H9 (cell line): ENCODE results near the gene ZMPSTE24. TPM values are rescaled to one million over a fixed set of nuclear protein-coding genes. Genes with fewer than 3 reads are reported as not detected.

Experiments used
- DNase-seq: peaks from one replicate; pipeline ENCODE4 v3.0.0-alpha.2; 2017
- H2AFZ ChIP-seq: one replicate; pipeline ENCODE4 v1.6.1; 2013; ENCODE audit warnings: mild to moderate bottlenecking, low read length, control low read depth, moderate library complexity
- H2AK5ac ChIP-seq: 2 replicates; pipeline ENCODE4 v1.6.1; 2013; ENCODE audit warnings: low read length, control low read depth, mixed read lengths; ENCODE audit not compliant: insufficient read length
- H2BK120ac ChIP-seq: one replicate; pipeline ENCODE4 v1.6.1; 2013; ENCODE audit warnings: low read depth, mild to moderate bottlenecking, low read length, control low read depth, inconsistent platforms; ENCODE audit not compliant: poor library complexity, severe bottlenecking
- H2BK12ac ChIP-seq: 2 replicates; pipeline ENCODE4 v1.6.1; 2013; ENCODE audit warnings: low read length, control low read depth, mixed read lengths, low read depth; ENCODE audit not compliant: insufficient read length
- H2BK15ac ChIP-seq: 2 replicates; pipeline ENCODE4 v1.6.1; 2013; ENCODE audit warnings: low read depth, low read length, control low read depth
- H2BK20ac ChIP-seq: one replicate; pipeline ENCODE4 v1.6.1; 2013; ENCODE audit warnings: low read depth, mild to moderate bottlenecking, low read length, control low read depth, inconsistent platforms; ENCODE audit not compliant: poor library complexity, severe bottlenecking
- H2BK5ac ChIP-seq: 2 replicates; pipeline ENCODE4 v1.6.1; 2013; ENCODE audit warnings: low read length, control low read depth, mixed read lengths; ENCODE audit not compliant: insufficient read length
- H3K14ac ChIP-seq: 2 replicates; pipeline ENCODE4 v1.6.1; 2013; ENCODE audit warnings: low read length, control low read depth; ENCODE audit not compliant: insufficient read depth
- H3K18ac ChIP-seq: 2 replicates; pipeline ENCODE4 v1.6.1; 2013; ENCODE audit warnings: low read depth, mild to moderate bottlenecking, mixed read lengths, low read length, control low read depth; ENCODE audit not compliant: insufficient read length
- H3K23ac ChIP-seq: 2 replicates; pipeline ENCODE4 v1.6.1; 2013; ENCODE audit warnings: low read length, control low read depth, mixed read lengths, low read depth; ENCODE audit not compliant: insufficient read length
- H3K23me2 ChIP-seq: 2 replicates; pipeline ENCODE4 v1.6.1; 2013; ENCODE audit warnings: low read depth, mild to moderate bottlenecking, mixed read lengths, low read length, control low read depth; ENCODE audit not compliant: insufficient read length, poor library complexity, severe bottlenecking
- H3K27ac ChIP-seq: 2 replicates; pipeline ENCODE4 v1.5.1; 2013; ENCODE audit warnings: low read length, control low read depth, mixed read lengths, low read depth; ENCODE audit not compliant: insufficient read length
- H3K27me3 ChIP-seq: 2 replicates; pipeline ENCODE4 v1.6.1; 2013; ENCODE audit warnings: low read length, control low read depth, inconsistent platforms; ENCODE audit not compliant: insufficient read depth
- H3K4ac ChIP-seq: 2 replicates; pipeline ENCODE4 v1.6.1; 2013; ENCODE audit warnings: low read depth, mild to moderate bottlenecking, control low read depth, inconsistent platforms, low read length, moderate library complexity
- H3K4me1 ChIP-seq: 2 replicates; pipeline ENCODE4 v1.6.1; 2013; ENCODE audit warnings: low read length, control low read depth, inconsistent platforms; ENCODE audit not compliant: insufficient read depth
- H3K4me2 ChIP-seq: 2 replicates; pipeline ENCODE4 v1.6.1; 2013; ENCODE audit warnings: low read length, control low read depth, mixed read lengths; ENCODE audit not compliant: insufficient read length, insufficient read depth
- H3K56ac ChIP-seq: 2 replicates; pipeline ENCODE4 v1.6.1; 2013; ENCODE audit warnings: low read depth, mild to moderate bottlenecking, mixed read lengths, low read length, control low read depth; ENCODE audit not compliant: insufficient read length
- H3K79me1 ChIP-seq: 2 replicates; pipeline ENCODE4 v1.6.1; 2013; ENCODE audit warnings: low read depth, mild to moderate bottlenecking, moderate library complexity, low read length, control low read depth, inconsistent platforms; ENCODE audit not compliant: insufficient read depth, poor library complexity, severe bottlenecking
- H3K79me2 ChIP-seq: 2 replicates; pipeline ENCODE4 v1.6.1; 2013; ENCODE audit warnings: low read length, control low read depth, inconsistent platforms; ENCODE audit not compliant: insufficient read depth
- H3K9ac ChIP-seq: 2 replicates; pipeline ENCODE4 v1.6.1; 2013; ENCODE audit warnings: low read length, control low read depth, mixed read lengths; ENCODE audit not compliant: insufficient read length; ENCODE audit errors: extremely low read depth
- H3K9me3 ChIP-seq: one replicate; pipeline ENCODE4 v1.6.1; 2013; ENCODE audit warnings: low read depth, low read length, inconsistent platforms; ENCODE audit not compliant: control insufficient read depth
- H3T11ph ChIP-seq: one replicate; pipeline ENCODE4 v1.6.1; 2013; ENCODE audit warnings: mild to moderate bottlenecking, low read length, control low read depth, inconsistent platforms
- H4K20me1 ChIP-seq: one replicate; pipeline ENCODE4 v1.6.1; 2013; ENCODE audit not compliant: control insufficient read depth, insufficient read length, insufficient read depth
- H4K5ac ChIP-seq: 2 replicates; pipeline ENCODE4 v1.6.1; 2013; ENCODE audit warnings: low read depth, mild to moderate bottlenecking, mixed read lengths, low read length, control low read depth; ENCODE audit not compliant: insufficient read length
- H4K8ac ChIP-seq: replicated peaks from 2 replicates; pipeline ENCODE4 v1.6.1; 2013; ENCODE audit warnings: low read length, control low read depth, mixed read lengths, low read depth; ENCODE audit not compliant: insufficient read length
- H4K91ac ChIP-seq: 2 replicates; pipeline ENCODE4 v1.6.1; 2013; ENCODE audit warnings: low read depth, mild to moderate bottlenecking, moderate library complexity, mixed read lengths, low read length, control low read depth; ENCODE audit not compliant: insufficient read length
- H3K27ac Mint-ChIP-seq, 3 experiments: 2 replicates in 2 of 3; 3 replicates in 1 of 3; pipeline ENCODE4 v1.8.0; 2020 to 2021; ENCODE audit warnings: mixed read lengths in 3 of 3, mild to moderate bottlenecking in 1 of 3, moderate library complexity in 1 of 3
- H3K27me3 Mint-ChIP-seq: 2 replicates; pipeline ENCODE4 v1.8.0; 2021; ENCODE audit warnings: low read depth, mild to moderate bottlenecking, moderate library complexity, mixed read lengths
- H3K36me3 Mint-ChIP-seq, 3 experiments: 2 replicates in 2 of 3; 3 replicates in 1 of 3; pipeline ENCODE4 v1.8.0; 2020 to 2021; ENCODE audit warnings: low read depth in 3 of 3, mixed read lengths in 3 of 3; ENCODE audit not compliant: insufficient read depth in 1 of 3
- H3K4me1 Mint-ChIP-seq, 2 experiments: 2 replicates each; pipeline ENCODE4 v1.8.0; 2020; ENCODE audit warnings: mixed read lengths in 2 of 2
- H3K4me3 Mint-ChIP-seq, 2 experiments: 2 replicates in 1 of 2; 3 replicates in 1 of 2; pipeline ENCODE4 v1.8.0; 2020 to 2021; ENCODE audit warnings: mild to moderate bottlenecking in 2 of 2, mixed read lengths in 2 of 2, moderate library complexity in 1 of 2
- H3K9me3 Mint-ChIP-seq, 2 experiments: 2 replicates in 1 of 2; 3 replicates in 1 of 2; pipeline ENCODE4 v1.8.0; 2020; ENCODE audit warnings: mild to moderate bottlenecking in 2 of 2, mixed read lengths in 2 of 2, moderate library complexity in 1 of 2
- CTCF ChIP-seq: fragments of 200-600 bp; sonication (generic); conservative IDR thresholded peaks from 3 replicates; pipeline ENCODE4 v1.8.0; 2021; ENCODE audit warnings: antibody characterized with exemption, mild to moderate bottlenecking
- WGBS: extraction: QIAGEN DNeasy Blood & Tissue Kit; methylation state at CpG from one replicate; pipeline ENCODE4 v1.1.7; 2013; ENCODE audit warnings: missing lambda C conversion rate, low lambda C conversion rate, mixed read lengths; ENCODE audit not compliant: insufficient read length; ENCODE audit errors: extremely low coverage; 5-methylcytosine and 5-hydroxymethylcytosine counted together
- total RNA-seq: library from RNA; stranded (reverse); gene quantifications from 2 replicates; pipeline ENCODE4 v1.2.1, GENCODE V29; 2021

Gene ZMPSTE24
- total RNA-seq, 1 experiment from 2014 or later, result 47.6 TPM

GRCh38 chr1:40232444-40232843, 25.6 kb upstream of the ZMPSTE24 start:
- Mint-ChIP-seq H3K36me3 (peaks cover 15 to 58% (median 34%) of the 10 kb centered on the region in 3 experiments; a peak in 6 of 7 replicates), H3K27me3 (no peaks in the 10 kb centered on the region), H3K4me3 (no peak overlapping the region), H3K4me1 (no peaks in the 10 kb centered on the region), H3K9me3 (no peaks in the 10 kb centered on the region), H3K27ac (no peak overlapping the region)
- H2AFZ ChIP-seq, result no peak overlapping the region
- no peak for TF ChIP-seq CTCF
- no peaks in the 10 kb centered on the region for H3K79me1 ChIP-seq
- no peak overlapping the region for H2BK5ac ChIP-seq
- H3K14ac ChIP-seq, result no peak overlapping the region
- no peaks in the 10 kb centered on the region for H3K4me1 ChIP-seq
- H3K79me2 ChIP-seq, result no peaks in the 10 kb centered on the region
- no peak overlapping the region for H2BK12ac ChIP-seq
- H3K23ac ChIP-seq, result no peak overlapping the region
- no peak overlapping the region for H3K27ac ChIP-seq
- H3K18ac ChIP-seq, result no peak overlapping the region
- WGBS, result no CpG with 5 or more reads among the region's 4 CpGs
- DNase-seq, result no peak
- H4K5ac ChIP-seq, result no peak overlapping the region
- no peak overlapping the region for H2AK5ac ChIP-seq
- H3K56ac ChIP-seq, result no peak overlapping the region
- no peaks in the 10 kb centered on the region for H3K27me3 ChIP-seq
- no peaks in the 10 kb centered on the region for H3K9me3 ChIP-seq
- H3K9ac ChIP-seq, result no peak overlapping the region
- no peak overlapping the region for H3K4me2 ChIP-seq
- no peaks in the 10 kb centered on the region for H4K20me1 ChIP-seq
- H2BK15ac ChIP-seq, result no peak overlapping the region
- H4K91ac ChIP-seq, result no peak overlapping the region
- H2BK120ac ChIP-seq, result no peak overlapping the region
- H2BK20ac ChIP-seq, result no peak overlapping the region
- no peak overlapping the region for H3K4ac ChIP-seq
- no peak overlapping the region for H4K8ac ChIP-seq
- H3K23me2 ChIP-seq, result no peaks in the 10 kb centered on the region
- no peak overlapping the region for H3T11ph ChIP-seq
